Dermis microvascular lymphatic vessel endothelial cell (primary cell): ENCODE data around the gene XRCC6. TPM values are rescaled to one million over a fixed set of nuclear protein-coding genes. Genes with fewer than 3 reads are reported as not detected.
"Not testable (repeated sequence)": the region's sequence is repeated elsewhere in the genome, so short reads cannot be mapped to it uniquely, and the experiment has no call there.

ENCODE experiments used
- DNase-seq, 2 donors: peaks; one replicate each; pipeline versions ENCODE4 v3.0.0 to v3.0.0-alpha.2; 2010; ENCODE audit warnings: low read depth in 2 of 2
- total RNA-seq: library from RNA; depleted of rRNA; stranded (reverse); fragments of >200 nt; gene quantifications from 2 replicates; pipeline ENCODE4 v1.2.1, GENCODE V29; 2014

XRCC6 gene
- total RNA-seq, 1 donor from 2014 or later: 375 TPM

DNA sequence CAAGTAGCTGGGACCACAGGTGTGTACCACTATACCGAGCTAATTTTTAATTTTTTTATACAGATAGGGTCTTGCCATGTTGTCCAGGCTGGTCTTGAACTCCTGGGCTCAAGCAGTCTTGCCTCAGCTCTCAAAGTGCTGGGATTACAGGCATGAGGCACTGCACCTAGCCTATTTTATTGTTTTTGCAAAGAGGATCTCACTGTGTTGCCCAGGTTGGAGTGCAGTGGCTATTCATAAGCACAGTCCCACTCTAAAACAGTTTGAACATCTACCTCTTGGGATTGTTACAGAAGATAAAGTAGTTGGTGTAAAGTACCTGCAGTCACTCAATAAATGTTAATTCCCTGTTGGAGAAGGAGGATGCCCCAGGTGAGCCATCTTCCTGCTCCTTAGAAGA, 29.1 kb downstream of the XRCC6 start:
- DNase-seq: no peak

DNA sequence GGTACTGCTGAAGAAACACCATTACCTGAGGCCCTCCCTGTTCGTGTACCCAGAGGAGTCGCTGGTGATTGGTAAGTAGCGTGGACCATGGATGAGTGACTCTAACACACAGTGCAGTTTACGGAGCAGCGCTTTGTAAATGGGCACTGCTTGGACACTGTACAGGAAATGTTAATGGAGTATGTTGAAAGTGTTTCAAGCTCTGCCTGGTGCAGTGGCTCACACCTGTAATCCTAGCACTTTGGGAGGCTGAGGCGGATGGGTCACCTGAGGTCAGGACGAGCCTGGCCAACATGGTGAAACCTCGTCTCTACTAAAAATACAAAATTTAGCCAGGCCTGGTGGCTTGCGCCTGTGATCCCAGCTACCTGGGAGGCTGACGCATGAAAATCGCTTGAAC, 29.7 kb downstream of the XRCC6 start:
- no peak for DNase-seq

DNA sequence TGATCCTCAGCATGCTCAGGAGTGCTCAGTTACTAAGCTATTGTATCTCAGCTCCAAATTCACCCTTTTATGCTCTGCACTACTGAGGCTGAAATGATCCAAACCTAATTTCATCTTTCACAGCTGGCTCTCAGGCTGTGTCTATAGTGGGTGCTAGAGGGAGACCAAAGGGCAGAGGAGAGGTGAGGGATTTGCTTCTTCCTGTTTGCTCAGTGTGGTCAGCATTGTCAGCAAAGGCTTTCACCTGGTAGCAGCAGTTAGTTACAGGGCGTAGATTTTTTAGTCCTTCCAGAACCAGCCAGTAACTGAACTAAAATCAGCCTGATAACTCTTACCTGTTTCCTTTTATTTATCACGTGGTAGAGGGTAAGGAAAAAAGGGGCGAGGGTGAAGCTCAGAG, 33.2 kb downstream of the XRCC6 start:
- no peak for DNase-seq

- DNase-seq: no peak
Measured at GRCh38 chr22:41656556-41656955, 35.5 kb downstream of the XRCC6 start.

DNA sequence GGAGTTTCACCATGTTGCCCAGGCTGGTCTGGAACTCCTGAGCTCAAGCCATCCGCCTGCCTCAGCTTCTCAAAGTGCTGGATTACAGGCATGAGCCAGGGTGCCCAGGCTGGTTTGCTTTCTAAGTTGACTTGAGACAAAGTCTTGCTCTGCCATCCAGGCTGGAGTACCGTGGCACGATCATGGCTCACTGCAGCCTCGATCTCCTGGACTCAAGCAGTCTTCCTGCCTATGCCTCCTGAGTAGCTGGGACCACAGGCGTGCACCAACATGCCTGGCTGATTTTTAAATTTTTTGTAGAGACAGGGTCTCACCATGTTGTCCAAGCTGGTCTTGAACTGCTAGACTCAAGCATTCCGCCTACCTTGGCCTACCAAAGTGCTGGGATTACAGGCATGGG, 36.6 kb downstream of the XRCC6 start:
- no peak for DNase-seq

- DNase-seq: no peak
Measured at GRCh38 chr22:41658869-41659268, 37.8 kb downstream of the XRCC6 start.

- no peak for DNase-seq
Measured at GRCh38 chr22:41659941-41660340, 38.8 kb downstream of the XRCC6 start.

GRCh38 chr22:41660416-41660815, 39.3 kb downstream of the XRCC6 start:
- DNase-seq: no peak

DNA sequence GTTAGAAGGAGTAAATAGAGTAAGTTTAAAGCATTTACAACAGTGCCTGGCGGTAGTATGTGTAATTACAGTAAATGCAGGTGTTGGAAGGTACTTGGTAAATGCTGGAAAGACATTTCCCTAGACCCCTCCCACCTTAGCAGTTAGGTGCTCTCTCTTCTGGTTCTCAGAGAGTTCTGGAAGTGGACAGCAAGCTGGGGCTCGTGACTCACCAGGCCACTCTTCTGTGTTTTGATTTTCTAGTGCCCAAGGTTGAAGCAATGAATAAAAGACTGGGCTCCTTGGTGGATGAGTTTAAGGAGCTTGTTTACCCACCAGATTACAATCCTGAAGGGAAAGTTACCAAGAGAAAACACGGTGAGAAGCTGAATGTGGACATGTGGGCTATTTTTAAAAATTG, 40.0 kb downstream of the XRCC6 start:
- no peak for DNase-seq

DNA sequence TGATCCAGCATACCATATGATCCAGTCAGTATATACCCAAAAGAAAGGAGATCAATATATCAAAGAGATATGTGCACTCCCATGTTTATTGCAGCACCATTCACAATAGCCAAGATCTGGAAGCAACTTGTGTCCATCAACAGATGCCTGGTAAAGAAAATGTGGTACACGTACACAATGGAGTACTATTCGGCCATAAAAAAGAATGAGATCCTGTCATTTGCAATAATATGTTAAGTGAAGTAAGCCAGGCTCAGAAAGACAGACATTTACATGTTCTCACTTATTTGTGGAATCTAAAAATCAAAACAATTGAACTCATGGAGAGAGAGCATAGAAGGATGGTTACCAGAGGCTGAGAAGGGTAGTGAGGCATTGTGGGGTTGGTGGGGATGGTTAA, 40.6 kb downstream of the XRCC6 start:
- DNase-seq: no peak

DNA sequence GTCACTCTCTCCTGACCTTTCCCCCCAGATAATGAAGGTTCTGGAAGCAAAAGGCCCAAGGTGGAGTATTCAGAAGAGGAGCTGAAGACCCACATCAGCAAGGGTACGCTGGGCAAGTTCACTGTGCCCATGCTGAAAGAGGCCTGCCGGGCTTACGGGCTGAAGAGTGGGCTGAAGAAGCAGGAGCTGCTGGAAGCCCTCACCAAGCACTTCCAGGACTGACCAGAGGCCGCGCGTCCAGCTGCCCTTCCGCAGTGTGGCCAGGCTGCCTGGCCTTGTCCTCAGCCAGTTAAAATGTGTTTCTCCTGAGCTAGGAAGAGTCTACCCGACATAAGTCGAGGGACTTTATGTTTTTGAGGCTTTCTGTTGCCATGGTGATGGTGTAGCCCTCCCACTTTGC, 42.5 kb downstream of the XRCC6 start:
- DNase-seq: not testable (repeated sequence)

DNA sequence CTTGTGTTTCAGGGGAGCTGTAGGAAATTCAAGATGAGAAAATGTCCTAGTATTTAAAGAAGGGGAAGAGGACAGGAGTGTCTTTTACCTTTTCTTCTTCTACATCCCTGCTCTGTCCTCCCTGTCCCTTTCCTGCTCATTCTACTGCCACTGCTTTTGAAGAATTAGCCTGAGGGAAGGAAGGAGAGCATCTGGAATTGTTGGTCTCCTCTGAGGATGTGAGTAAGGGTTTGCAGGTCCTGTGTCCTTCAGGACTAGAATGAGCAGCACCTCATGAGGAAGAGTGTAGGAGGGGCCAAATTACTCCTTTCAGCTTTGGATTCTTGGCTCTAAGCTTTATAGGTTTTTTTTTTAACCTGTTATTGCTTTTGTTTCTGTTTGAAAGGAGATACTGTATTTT, 43.4 kb downstream of the XRCC6 start:
- DNase-seq: no peak

DNA sequence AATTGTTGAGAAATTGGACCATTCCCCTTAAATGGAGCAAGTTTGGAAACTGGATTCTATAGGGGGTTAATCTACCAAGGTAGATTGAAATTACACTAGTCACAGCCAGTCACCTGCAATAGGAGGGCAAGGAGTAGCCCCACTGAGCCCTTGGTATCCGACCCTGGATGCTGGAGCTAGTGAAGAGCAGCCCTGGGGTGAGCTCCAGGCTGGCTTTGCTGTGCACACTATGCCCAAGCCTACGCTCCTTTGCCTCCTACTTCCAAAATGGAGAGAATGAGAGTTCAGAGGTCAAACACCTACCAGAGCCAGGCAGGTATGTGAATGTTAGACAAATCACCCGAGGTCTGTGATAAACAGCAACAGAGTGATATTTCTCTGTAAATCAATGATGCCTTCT, 43.9 kb downstream of the XRCC6 start:
- DNase-seq: no peak

- DNase-seq: peak; percentile 73 to 81
Measured at GRCh38 chr22:41668971-41669911, 48.1 kb downstream of the XRCC6 start.

DNA sequence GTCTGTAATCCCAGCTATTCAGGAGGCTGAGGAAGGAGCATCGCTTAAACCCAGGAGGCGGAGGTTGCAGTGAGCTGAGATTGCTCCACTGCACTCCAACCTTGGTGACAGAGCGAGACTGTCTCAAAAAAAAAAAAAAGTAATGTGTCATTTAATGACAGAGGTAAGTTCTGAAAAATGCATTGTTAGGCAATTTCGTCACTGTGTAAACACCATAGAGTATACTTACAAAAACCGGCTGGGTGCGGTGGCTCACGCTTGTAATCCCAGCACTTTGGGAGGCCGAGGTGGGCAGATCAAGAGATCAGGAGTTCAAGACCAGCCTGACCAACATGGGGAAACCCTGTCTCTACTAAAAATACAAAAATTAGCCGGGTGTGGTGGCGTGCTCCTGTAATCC, 51.0 kb downstream of the XRCC6 start:
- not testable (repeated sequence) for DNase-seq

- DNase-seq: peak in 1 of 2 donors; percentile 32
Measured at GRCh38 chr22:41672780-41673509, 51.9 kb downstream of the XRCC6 start.

DNA sequence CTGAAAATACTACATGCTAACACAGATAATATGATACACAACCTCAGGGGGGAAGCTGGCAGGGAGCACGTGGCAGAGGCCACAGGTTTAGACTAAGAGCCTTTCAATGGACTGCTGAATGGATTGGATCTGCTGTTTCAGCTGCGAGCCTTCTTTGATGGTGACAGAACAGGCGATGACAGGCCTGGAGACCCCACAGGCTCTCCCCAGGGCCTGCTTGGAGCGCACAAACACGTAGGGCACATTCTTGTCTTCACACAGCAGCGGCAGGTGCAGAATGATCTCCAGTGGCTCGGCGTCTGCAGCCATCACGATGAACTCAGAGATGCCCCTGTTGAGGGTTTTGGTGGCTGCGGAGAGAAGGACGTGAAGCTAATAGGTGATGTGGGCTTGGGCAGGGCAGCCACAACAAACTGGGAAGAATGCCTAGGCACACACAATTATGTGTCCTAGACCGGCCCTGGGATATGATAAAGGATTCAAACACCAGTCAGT, 53.8 kb downstream of the XRCC6 start:
- no peak for DNase-seq

DNA sequence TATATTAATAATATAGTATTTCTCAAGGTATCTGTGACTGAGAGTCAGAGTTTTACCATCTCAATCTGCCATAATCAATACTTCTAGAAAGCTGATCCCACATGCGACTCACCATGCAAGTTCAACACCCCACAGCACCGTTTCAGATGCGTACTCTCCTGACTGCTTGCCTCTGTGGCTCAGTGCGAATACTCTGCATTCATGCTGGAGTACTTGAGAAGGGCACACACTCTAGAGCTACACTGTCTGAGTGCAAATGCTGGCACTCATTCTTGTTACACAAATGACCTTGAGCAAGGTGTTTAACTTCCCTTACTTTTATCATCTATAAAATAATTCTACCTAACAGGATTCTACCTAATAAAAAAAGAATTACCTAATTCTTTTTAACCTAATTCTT, 55.0 kb downstream of the XRCC6 start:
- DNase-seq: no peak

DNA sequence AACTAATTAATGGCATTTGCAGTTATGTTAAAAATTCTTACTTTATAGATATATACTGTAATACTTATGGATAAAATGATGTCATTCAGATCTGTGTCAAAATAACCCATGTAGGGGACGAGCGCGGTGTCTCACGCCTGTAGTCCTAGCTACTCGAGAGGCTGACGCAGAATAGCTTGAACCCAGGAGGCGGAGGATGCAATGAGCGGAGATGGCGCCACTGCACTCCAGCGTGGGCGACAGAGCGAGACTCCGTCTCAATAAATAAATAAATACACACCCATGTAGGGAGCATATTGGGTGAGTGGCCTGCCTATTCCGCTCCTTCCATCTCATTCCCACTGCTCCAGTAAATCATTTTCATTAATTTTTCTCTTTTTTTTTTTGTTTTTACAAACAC, 60.5 kb downstream of the XRCC6 start:
- no peak for DNase-seq

GRCh38 chr22:41682033-41682807, 61.1 kb downstream of the XRCC6 start:
- DNase-seq: peak; percentile 75 to 89

GRCh38 chr22:41683052-41683451, 62.0 kb downstream of the XRCC6 start:
- DNase-seq: no peak

GRCh38 chr22:41683616-41684015, 62.5 kb downstream of the XRCC6 start:
- no peak for DNase-seq
